B cell (primary cell): ENCODE results near the gene ASB18.

ENCODE experiments used
- CTCF ChIP-seq: fragments of 200-600 bp; IDR thresholded peaks from one replicate; pipeline ENCODE4 v1.8.0; 2022; ENCODE audit warnings: antibody characterized with exemption, mild to moderate bottlenecking
- EZH2 ChIP-seq: IDR thresholded peaks from 2 replicates; pipeline ENCODE4 v1.6.1; 2012; ENCODE audit warnings: borderline replicate concordance, low read depth, mild to moderate bottlenecking, moderate library complexity, low read length; ENCODE audit not compliant: insufficient read depth, poor library complexity, severe bottlenecking

- TF ChIP-seq CTCF (no peak), EZH2 (no peak)
These were observed 22.1 kb downstream of the ASB18 start for GRCh38 chr2:236242057-236242495.
